ENCODE data around the gene ARAP2. TPM values are rescaled to one million over a fixed set of nuclear protein-coding genes. Genes with fewer than 3 reads are reported as not detected.
A peak's percentile ranks its signal among the peaks of the same experiment; 100 is the strongest.

ARAP2 gene
- total RNA-seq, 2 donors from 2014 or later, result 82.4 to 104 TPM

- H3K27ac Mint-ChIP-seq, result no peak overlapping the region
- no peaks in the 10 kb centered on the region for H3K9me3 ChIP-seq (ENCODE audit: control insufficient read depth, low read length, poor library complexity, severe bottlenecking)
- DNase-seq (no peak), ATAC-seq (no peak)
- H3K4me1 Mint-ChIP-seq, result peaks cover 56% of the 10 kb centered on the region
- H3K36me3 Mint-ChIP-seq (ENCODE audit: low read depth), result no peaks in the 10 kb centered on the region
- no peak overlapping the region for H3K4me3 Mint-ChIP-seq
- no peaks in the 10 kb centered on the region for H3K27me3 Mint-ChIP-seq
These were observed 21.6 kb downstream of the ARAP2 start for GRCh38 chr4:36222702-36223101.

GRCh38 chr4:36220776-36221175 is 23.5 kb downstream of the ARAP2 start:
- Mint-ChIP-seq H3K36me3 (ENCODE audit: low read depth) (no peaks in the 10 kb centered on the region), H3K4me1 (peaks cover 47% of the 10 kb centered on the region), H3K27ac (no peak overlapping the region), H3K4me3 (no peak overlapping the region), H3K27me3 (no peaks in the 10 kb centered on the region)
- ATAC-seq (no peak), DNase-seq (no peak)
- no peaks in the 10 kb centered on the region for H3K9me3 ChIP-seq (ENCODE audit: control insufficient read depth, low read length, poor library complexity, severe bottlenecking)

- no peaks in the 10 kb centered on the region for H3K9me3 ChIP-seq (ENCODE audit: control insufficient read depth, low read length, poor library complexity, severe bottlenecking)
- Mint-ChIP-seq H3K27me3 (no peaks in the 10 kb centered on the region), H3K36me3 (ENCODE audit: low read depth) (peaks cover 2% of the 10 kb centered on the region), H3K4me1 (peaks cover 44% of the 10 kb centered on the region), H3K4me3 (peak overlapping the region; percentile 50), H3K27ac (peak overlapping the region; percentile 75)
- ATAC-seq (no peak), DNase-seq (no peak)
These were observed 26.2 kb downstream of the ARAP2 start for GRCh38 chr4:36218121-36218520.

GRCh38 chr4:36215627-36216026 is 28.7 kb downstream of the ARAP2 start:
- ATAC-seq (no peak), DNase-seq (no peak)
- H3K27me3 Mint-ChIP-seq, result no peaks in the 10 kb centered on the region
- H3K4me1 Mint-ChIP-seq, result peaks cover 35% of the 10 kb centered on the region
- peaks cover 4% of the 10 kb centered on the region for H3K36me3 Mint-ChIP-seq (ENCODE audit: low read depth)
- H3K9me3 ChIP-seq (ENCODE audit: control insufficient read depth, low read length, poor library complexity, severe bottlenecking), result no peaks in the 10 kb centered on the region
- peak overlapping the region; percentile 16 for H3K27ac Mint-ChIP-seq
- H3K4me3 Mint-ChIP-seq, result no peak overlapping the region

GRCh38 chr4:36214735-36215485 is 29.4 kb downstream of the ARAP2 start:
- Mint-ChIP-seq H3K36me3 (ENCODE audit: low read depth) (peaks cover 4% of the 10 kb centered on the region), H3K4me1 (peaks cover 32% of the 10 kb centered on the region), H3K27ac (peak overlapping the region; percentile 16), H3K4me3 (no peak overlapping the region), H3K27me3 (no peaks in the 10 kb centered on the region)
- DNase-seq (no peak), ATAC-seq (no peak)
- no peaks in the 10 kb centered on the region for H3K9me3 ChIP-seq (ENCODE audit: control insufficient read depth, low read length, poor library complexity, severe bottlenecking)

- H3K27me3 Mint-ChIP-seq, result no peaks in the 10 kb centered on the region
- H3K36me3 Mint-ChIP-seq (ENCODE audit: low read depth), result peaks cover 4% of the 10 kb centered on the region
- peaks cover 32% of the 10 kb centered on the region for H3K4me1 Mint-ChIP-seq
- ATAC-seq (no peak), DNase-seq (no peak)
- no peaks in the 10 kb centered on the region for H3K9me3 ChIP-seq (ENCODE audit: control insufficient read depth, low read length, poor library complexity, severe bottlenecking)
- no peak overlapping the region for H3K4me3 Mint-ChIP-seq
- no peak overlapping the region for H3K27ac Mint-ChIP-seq
These were observed 30.3 kb downstream of the ARAP2 start for GRCh38 chr4:36213977-36214376.

GRCh38 chr4:36211084-36211483 is 33.2 kb downstream of the ARAP2 start:
- ATAC-seq (no peak), DNase-seq (no peak)
- H3K9me3 ChIP-seq (ENCODE audit: control insufficient read depth, low read length, poor library complexity, severe bottlenecking), result no peaks in the 10 kb centered on the region
- Mint-ChIP-seq H3K4me3 (no peak overlapping the region), H3K27ac (peak overlapping the region; percentile 34), H3K4me1 (peaks cover 32% of the 10 kb centered on the region), H3K36me3 (ENCODE audit: low read depth) (peaks cover 6% of the 10 kb centered on the region), H3K27me3 (no peaks in the 10 kb centered on the region)

- Mint-ChIP-seq H3K4me1 (peaks cover 32% of the 10 kb centered on the region), H3K27ac (peak overlapping the region; percentile 34), H3K27me3 (no peaks in the 10 kb centered on the region), H3K36me3 (ENCODE audit: low read depth) (peaks cover 6% of the 10 kb centered on the region), H3K4me3 (no peak overlapping the region)
- ATAC-seq, result peak; percentile 54
- no peak for DNase-seq
- H3K9me3 ChIP-seq (ENCODE audit: control insufficient read depth, low read length, poor library complexity, severe bottlenecking), result no peaks in the 10 kb centered on the region
These were observed 34.2 kb downstream of the ARAP2 start for GRCh38 chr4:36209941-36210649.

- H3K9me3 ChIP-seq (ENCODE audit: control insufficient read depth, low read length, poor library complexity, severe bottlenecking), result no peaks in the 10 kb centered on the region
- peaks cover 28% of the 10 kb centered on the region for H3K4me1 Mint-ChIP-seq
- no peaks in the 10 kb centered on the region for H3K27me3 Mint-ChIP-seq
- DNase-seq (no peak), ATAC-seq (peak; percentile 82)
- H3K4me3 Mint-ChIP-seq, result peak overlapping the region; percentile 36
- H3K27ac Mint-ChIP-seq, result peak overlapping the region; percentile 21
- H3K36me3 Mint-ChIP-seq (ENCODE audit: low read depth), result peaks cover 6% of the 10 kb centered on the region
These were observed 35.3 kb downstream of the ARAP2 start for GRCh38 chr4:36208893-36209473.

GRCh38 chr4:36207831-36208520 is 36.3 kb downstream of the ARAP2 start:
- DNase-seq (no peak), ATAC-seq (no peak)
- no peaks in the 10 kb centered on the region for H3K9me3 ChIP-seq (ENCODE audit: control insufficient read depth, low read length, poor library complexity, severe bottlenecking)
- Mint-ChIP-seq H3K27me3 (no peaks in the 10 kb centered on the region), H3K27ac (peak overlapping the region; percentile 61), H3K4me3 (no peak overlapping the region), H3K4me1 (peaks cover 31% of the 10 kb centered on the region), H3K36me3 (ENCODE audit: low read depth) (peaks cover 10% of the 10 kb centered on the region)

- Mint-ChIP-seq H3K4me3 (no peak overlapping the region), H3K4me1 (peaks cover 30% of the 10 kb centered on the region), H3K27ac (peak overlapping the region; percentile 61), H3K27me3 (no peaks in the 10 kb centered on the region), H3K36me3 (ENCODE audit: low read depth) (peaks cover 10% of the 10 kb centered on the region)
- H3K9me3 ChIP-seq (ENCODE audit: control insufficient read depth, low read length, poor library complexity, severe bottlenecking), result no peaks in the 10 kb centered on the region
- ATAC-seq (no peak), DNase-seq (no peak)
These were observed 36.9 kb downstream of the ARAP2 start for GRCh38 chr4:36207367-36207766.

- no peak overlapping the region for H3K4me3 Mint-ChIP-seq
- H3K9me3 ChIP-seq (ENCODE audit: control insufficient read depth, low read length, poor library complexity, severe bottlenecking), result no peaks in the 10 kb centered on the region
- H3K36me3 Mint-ChIP-seq (ENCODE audit: low read depth), result peaks cover 10% of the 10 kb centered on the region
- ATAC-seq (no peak), DNase-seq (no peak)
- peaks cover 30% of the 10 kb centered on the region for H3K4me1 Mint-ChIP-seq
- no peak overlapping the region for H3K27ac Mint-ChIP-seq
- no peaks in the 10 kb centered on the region for H3K27me3 Mint-ChIP-seq
These were observed 37.6 kb downstream of the ARAP2 start for GRCh38 chr4:36206603-36207311.

Data from T-helper 17 cell (primary cell).